K562 (cell line): ENCODE measurements around the gene NPEPL1. TPM values are rescaled to one million over a fixed set of nuclear protein-coding genes. Genes with fewer than 3 reads are reported as not detected.

ENCODE experiments used
- ATAC-seq: fragments of 200-7000 bp; cut with Tn5 transposase; 3 replicates; pipeline ENCODE4 v1.9.1; 2020; ENCODE audit warnings: moderate library complexity
- BruUV-seq: library from RNA; stranded (reverse); fragments of 400-500 nt; replicated peaks from 2 replicates; lab custom pipeline; 2021; lab: Mats Ljungman, UMichigan
- CTCF ChIA-PET: fragments of 300-600 bp; formaldehyde crosslinking; extraction: SDS; loops from one replicate; lab custom pipeline; 2021; ENCODE audit warnings: low intra/inter-chr PET ratio; lab: Yijun Ruan, JAX
- POLR2A ChIA-PET: fragments of 300-600, 350-650 bp; sonication (Branson Sonifier 250); formaldehyde crosslinking; extraction: SDS; loops from one replicate; lab custom pipeline; 2021; ENCODE audit warnings: antibody characterized with exemption, inconsistent platforms; lab: Yijun Ruan, JAX
- DNase-seq, 4 experiments: peaks; one replicate each; pipeline versions ENCODE4 v3.0.0 to v3.0.0-alpha.2; 2011 to 2018; ENCODE audit warnings: low spot score in 3 of 4, mixed read lengths in 3 of 4; ENCODE audit errors: extremely low read depth in 1 of 4
- FAIRE-seq: peaks from 2 replicates; lab custom pipeline; 2011; peaks lifted over from hg19 to GRCh38; lab: Jason Lieb, UNC
- H2AFZ ChIP-seq: 2 replicates; pipeline ENCODE4 v1.6.0; 2011; ENCODE audit warnings: low read depth, low read length, control low read depth, inconsistent platforms
- H3K27ac ChIP-seq: fragments of 200-600 bp; 3 replicates; pipeline ENCODE4 v1.8.0; 2011; ENCODE audit warnings: low read depth, mild to moderate bottlenecking, control low read depth, inconsistent platforms, low read length, moderate library complexity, mixed read lengths; ENCODE audit errors: extremely low read depth
- H3K27me3 ChIP-seq, 2 experiments: fragments of 300-600 bp in 1 of 2; 2 replicates in 1 of 2; 3 replicates in 1 of 2; pipeline versions ENCODE4 v1.6.0 to v1.8.0; 2011; ENCODE audit warnings: inconsistent platforms in 2 of 2, low read length in 2 of 2, mild to moderate bottlenecking in 1 of 2, mixed read lengths in 1 of 2, moderate library complexity in 1 of 2; ENCODE audit not compliant: control insufficient read depth in 2 of 2, insufficient read depth in 2 of 2
- H3K36me3 ChIP-seq: fragments of 300-600 bp; 3 replicates; pipeline ENCODE4 v1.8.0; 2011; ENCODE audit warnings: mild to moderate bottlenecking, low read length, inconsistent platforms; ENCODE audit not compliant: control insufficient read depth, insufficient read depth
- H3K4me1 ChIP-seq, 2 experiments: fragments of 200-600 bp in 1 of 2; replicated peaks in 1 of 2; 2 replicates in 1 of 2; 3 replicates in 1 of 2; pipeline versions ENCODE4 v1.5.1 to v1.8.0; 2011; ENCODE audit warnings: inconsistent platforms in 2 of 2, low read length in 2 of 2, mild to moderate bottlenecking in 1 of 2, mixed read lengths in 1 of 2, moderate library complexity in 1 of 2; ENCODE audit not compliant: control insufficient read depth in 2 of 2, insufficient read depth in 2 of 2
- H3K4me2 ChIP-seq: 2 replicates; pipeline ENCODE4 v1.6.1; 2011; ENCODE audit warnings: low read length, control low read depth, inconsistent platforms, mixed read lengths; ENCODE audit not compliant: insufficient read depth
- H3K4me3 ChIP-seq: fragments of 200-600 bp; sonication (generic), shearing (Covaris generic); 2 replicates; pipeline ENCODE4 v1.5.1; 2016; ENCODE audit warnings: control low read depth, inconsistent platforms
- H3K79me2 ChIP-seq: fragments of 200-600 bp; 3 replicates; pipeline ENCODE4 v1.8.0; 2011; ENCODE audit warnings: low read length, inconsistent platforms; ENCODE audit not compliant: control insufficient read depth, insufficient read depth
- H3K9ac ChIP-seq, 2 experiments: 2 replicates each; pipeline versions ENCODE4 v1.6.0 to v1.6.1; 2011; ENCODE audit warnings: low read depth in 2 of 2, low read length in 2 of 2, control low read depth in 1 of 2, inconsistent platforms in 1 of 2, mild to moderate bottlenecking in 1 of 2, mixed read lengths in 1 of 2; ENCODE audit not compliant: insufficient read depth in 1 of 2
- H3K9me1 ChIP-seq: one replicate; pipeline ENCODE4 v1.6.0; 2011; ENCODE audit warnings: inconsistent platforms, mild to moderate bottlenecking, low read length, moderate library complexity; ENCODE audit not compliant: control insufficient read depth, insufficient read depth
- H3K9me3 ChIP-seq: replicated peaks from 2 replicates; pipeline ENCODE4 v1.5.1; 2011; ENCODE audit warnings: low read depth, low read length, inconsistent platforms; ENCODE audit not compliant: control insufficient read depth, insufficient read depth
- H4K20me1 ChIP-seq: replicated peaks from 2 replicates; pipeline ENCODE4 v1.6.1; 2011; ENCODE audit warnings: low read length, inconsistent platforms, mixed read lengths; ENCODE audit not compliant: control insufficient read depth, insufficient read depth
- ATF4 ChIP-seq: fragments of 450-650 bp; formaldehyde crosslinking; IDR thresholded peaks from 2 replicates; pipeline ENCODE4 v1.4.0; 2022; ENCODE audit warnings: mild to moderate bottlenecking, moderate library complexity
- ATF7 ChIP-seq: fragments of 450-650 bp; IDR thresholded peaks from 2 replicates; pipeline ENCODE4 v1.7.1; 2014; ENCODE audit warnings: mild to moderate bottlenecking, moderate library complexity
- BRD4 ChIP-seq: fragments of 200-600 bp; sonication (generic); IDR thresholded peaks from 2 replicates; pipeline ENCODE4 v1.6.1; 2017; ENCODE audit warnings: inconsistent platforms
- EGR1 ChIP-seq: fragments of 450-650 bp; conservative IDR thresholded peaks from 2 replicates; pipeline ENCODE4 v1.6.1; 2017; ENCODE audit warnings: mild to moderate bottlenecking
- FOS ChIP-seq: IDR thresholded peaks from 3 replicates; pipeline ENCODE4 v1.6.1; 2011; ENCODE audit not compliant: insufficient read length; ENCODE audit errors: extremely low read depth
- HIVEP1 ChIP-seq: fragments of 250-450 bp; sonication (Bioruptor Pico); IDR thresholded peaks from 2 replicates; pipeline ENCODE4 v1.4.0; 2020; ENCODE audit warnings: mild to moderate bottlenecking
- LCOR ChIP-seq: sonication (generic); formaldehyde crosslinking; IDR thresholded peaks from 2 replicates; pipeline ENCODE4 v1.8.0; 2022; ENCODE audit warnings: mild to moderate bottlenecking, missing genetic modification reagents
- MIER1 ChIP-seq: fragments of 450-650 bp; IDR thresholded peaks from 2 replicates; pipeline ENCODE4 v1.6.1; 2016; ENCODE audit warnings: antibody characterized with exemption, mild to moderate bottlenecking, low read depth
- PRPF4 ChIP-seq: fragments of 200-400 bp; formaldehyde crosslinking; IDR thresholded peaks from one replicate; pipeline ENCODE4 v1.6.1; 2017; ENCODE audit warnings: low read length, low read depth, mild to moderate bottlenecking; ENCODE audit not compliant: insufficient read depth, poor library complexity, severe bottlenecking
- TRIM25 ChIP-seq: fragments of 450-650 bp; IDR thresholded peaks from 2 replicates; pipeline ENCODE4 v1.7.0; 2016; ENCODE audit warnings: borderline replicate concordance
- ZNF431 ChIP-seq: sonication (generic); formaldehyde crosslinking; IDR thresholded peaks from 2 replicates; pipeline ENCODE4 v1.8.0; 2022; ENCODE audit warnings: mild to moderate bottlenecking, missing genetic modification reagents
- ZNF586 ChIP-seq: fragments of 450-650 bp; formaldehyde crosslinking; conservative IDR thresholded peaks from 2 replicates; pipeline ENCODE4 v1.4.0; 2020; ENCODE audit warnings: mild to moderate bottlenecking, moderate library complexity
- ZNF75A ChIP-seq: fragments of 450-650 bp; formaldehyde crosslinking; IDR thresholded peaks from 2 replicates; pipeline ENCODE4 v1.4.0; 2020; ENCODE audit warnings: mild to moderate bottlenecking
- WGBS: fragments of 100-300 bp; shearing (Covaris generic); methylation state at CpG from one replicate; pipeline ENCODE4 v1.1.6; 2016; ENCODE audit warnings: low coverage, mixed read lengths; ENCODE audit not compliant: insufficient coverage; ENCODE audit errors: missing lambda C conversion rate; 5-methylcytosine and 5-hydroxymethylcytosine counted together
- in situ Hi-C: fragments of 300-500 bp; cut with MboI; formaldehyde crosslinking; loops from 4 replicates; pipeline ENCODE4 v1.15.0; 2018; ENCODE audit warnings: inconsistent platforms, mixed read lengths
- intact Hi-C: fragments of 100-400 bp; cut with micrococcal nuclease; formaldehyde crosslinking; loops from 2 replicates; pipeline ENCODE4 v1.14.2; 2022
- polyA plus RNA-seq, 8 experiments: library from polyadenylated mRNA; depleted of rRNA in 4 of 8; stranded (reverse) in 5 of 8; unstranded in 3 of 8; fragments of >200 nt; fragmentation: Nextera tagmentation in 2 of 8; fragmentation: Illumina TruSeq in 1 of 8; extraction: Ambion mirVana in 2 of 8; extraction: Trizol in 1 of 8; gene quantifications; 2 replicates each; pipeline versions ENCODE4 v1.2.1 to v1.2.3, GENCODE V29; 2011 to 2014; ENCODE audit warnings: inconsistent platforms in 1 of 8, missing spikeins in 1 of 8
- total RNA-seq, 7 experiments: library from RNA; depleted of rRNA in 6 of 7; stranded (reverse); fragments of >200 nt in 6 of 7; fragmentation: Illumina TruSeq in 2 of 7; extraction: Trizol in 2 of 7; gene quantifications; 2 replicates each; pipeline versions ENCODE4 v1.2.1 to v1.2.3, GENCODE V29; 2011 to 2021; ENCODE audit warnings: low replicate concordance in 1 of 7

Gene NPEPL1
- total and polyA plus RNA-seq, 9 of the 15 experiments (the other 6 are each of a cell fraction or from before 2014, with no cell fraction given), result 0.04 to 5.6 (median 0.94) TPM

- POLR2A ChIA-PET, result no interaction called here
- Histone ChIP-seq H3K36me3 (no peaks in the 10 kb centered on the region), H3K4me1 (no peaks in the 10 kb centered on the region), H2AFZ (no peak overlapping the region), H3K9ac (no peak overlapping the region), H3K27ac (no peak overlapping the region), H3K4me2 (no peak overlapping the region), H3K27me3 (no peaks in the 10 kb centered on the region), H4K20me1 (no peaks in the 10 kb centered on the region), H3K9me1 (no peaks in the 10 kb centered on the region), H3K79me2 (no peaks in the 10 kb centered on the region), H3K9me3 (no peaks in the 10 kb centered on the region), H3K4me3 (no peak overlapping the region)
- no peak for DNase-seq
- in situ Hi-C loops (no loop called here), intact Hi-C loops (no loop called here)
- TF ChIP-seq HIVEP1 (CRISPR knock-in tag) (no peak), MIER1 (no peak), BRD4 (no peak), FOS (no peak), ZNF586 (no peak), PRPF4 (no peak), ZNF431 (CRISPR knock-in tag) (no peak), ATF4 (CRISPR knock-in tag) (no peak), TRIM25 (no peak), EGR1 (no peak), ZNF75A (CRISPR knock-in tag) (no peak), LCOR (CRISPR knock-in tag) (no peak), ATF7 (no peak)
- no TSS peak for BruUV-seq
- CTCF ChIA-PET, result no interaction called here
- FAIRE-seq, result no peak
- no peak for ATAC-seq
- WGBS, result 48% methylated on average over 5 of the region's 5 CpGs
Observed at GRCh38 chr20:58685988-58686387, 6.6 kb upstream of the NPEPL1 start.
